Stimulated activated naive CD8-positive, alpha-beta T cell treated with anti-CD3 and anti-CD28 coated beads, Interleukin-15, Interleukin-2, amounts not matched to agents 100 ng/mL and 50 ng/mL, for 24 hours (primary cell): ENCODE results near the gene PPM1H.
A peak's percentile ranks its signal among the peaks of the same experiment; 100 is the strongest.

Experiments used
- H3K27ac Mint-ChIP-seq: one replicate; pipeline ENCODE4 v1.8.0; 2021; ENCODE audit warnings: mild to moderate bottlenecking, mixed read lengths
- H3K27me3 Mint-ChIP-seq: one replicate; pipeline ENCODE4 v1.8.0; 2021; ENCODE audit warnings: mixed read lengths
- H3K36me3 Mint-ChIP-seq: one replicate; pipeline ENCODE4 v1.8.0; 2021; ENCODE audit warnings: low read depth, mixed read lengths
- H3K4me1 Mint-ChIP-seq: one replicate; pipeline ENCODE4 v1.8.0; 2021; ENCODE audit warnings: low read depth, mixed read lengths
- H3K4me3 Mint-ChIP-seq: one replicate; pipeline ENCODE4 v1.8.0; 2021; ENCODE audit warnings: mild to moderate bottlenecking, mixed read lengths
- H3K9me3 Mint-ChIP-seq: one replicate; pipeline ENCODE4 v1.8.0; 2021; ENCODE audit warnings: mixed read lengths

PPM1H gene

DNA sequence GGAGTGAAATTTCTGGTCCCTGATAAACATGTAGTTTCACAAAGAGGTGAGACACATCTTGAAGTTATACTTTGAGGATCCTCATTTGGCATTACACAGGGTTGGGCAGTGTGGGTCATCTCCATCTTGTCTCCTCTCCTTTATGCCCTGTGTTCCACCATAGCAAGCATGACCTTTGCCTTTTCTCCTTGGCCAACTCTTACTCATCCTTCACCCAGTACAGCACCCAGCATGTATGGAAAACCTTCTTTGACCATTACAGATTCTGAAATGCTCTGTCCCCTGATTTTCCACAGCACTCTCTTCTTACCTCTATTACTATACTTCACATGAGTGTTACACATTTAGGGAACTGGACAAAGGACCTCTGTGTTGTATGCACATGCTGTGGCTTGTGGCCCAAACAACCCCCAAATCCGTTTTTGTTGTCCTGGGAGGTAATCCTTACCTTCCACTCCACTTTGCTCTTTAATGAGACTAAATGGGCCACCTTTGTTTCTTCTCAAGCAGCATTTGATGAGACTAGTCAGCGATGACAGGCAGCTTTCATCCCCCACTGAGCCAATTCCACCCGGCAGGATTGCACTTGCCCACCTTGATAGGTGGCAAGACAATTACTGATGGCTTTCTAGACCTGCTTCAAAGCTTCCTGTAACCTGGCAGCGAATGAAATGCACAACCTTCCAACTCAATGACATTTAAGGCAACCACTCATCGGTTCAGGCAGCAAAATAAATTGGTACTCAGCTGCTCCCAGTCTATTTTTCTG lies 304.8 kb downstream of the PPM1H start:
- Mint-ChIP-seq H3K27ac (no peak overlapping the region), H3K4me3 (no peak overlapping the region), H3K4me1 (peaks cover 5% of the 10 kb centered on the region), H3K9me3 (no peaks in the 10 kb centered on the region), H3K27me3 (peaks cover 71% of the 10 kb centered on the region), H3K36me3 (no peaks in the 10 kb centered on the region)

DNA sequence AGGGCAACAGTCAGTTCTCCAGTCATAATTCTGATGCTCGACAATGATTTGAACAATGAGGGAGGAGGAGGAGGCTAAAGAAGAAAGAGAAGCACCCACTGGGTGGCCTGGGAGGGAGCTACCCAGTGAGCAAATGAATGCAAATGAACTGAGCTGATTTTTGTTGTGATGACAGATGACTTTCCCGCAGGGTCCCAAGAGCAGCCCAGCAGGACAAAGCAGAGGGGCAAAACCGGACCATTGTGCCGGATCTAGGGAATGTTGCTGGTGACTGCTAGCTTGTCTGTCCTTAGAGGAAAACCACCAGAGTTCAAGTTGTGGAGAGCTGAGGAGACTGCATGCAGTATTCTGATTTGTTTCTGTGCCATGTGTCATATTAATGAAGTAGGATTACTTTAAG lies 305.5 kb downstream of the PPM1H start:
- Mint-ChIP-seq H3K9me3 (no peaks in the 10 kb centered on the region), H3K4me1 (peaks cover 5% of the 10 kb centered on the region)

DNA sequence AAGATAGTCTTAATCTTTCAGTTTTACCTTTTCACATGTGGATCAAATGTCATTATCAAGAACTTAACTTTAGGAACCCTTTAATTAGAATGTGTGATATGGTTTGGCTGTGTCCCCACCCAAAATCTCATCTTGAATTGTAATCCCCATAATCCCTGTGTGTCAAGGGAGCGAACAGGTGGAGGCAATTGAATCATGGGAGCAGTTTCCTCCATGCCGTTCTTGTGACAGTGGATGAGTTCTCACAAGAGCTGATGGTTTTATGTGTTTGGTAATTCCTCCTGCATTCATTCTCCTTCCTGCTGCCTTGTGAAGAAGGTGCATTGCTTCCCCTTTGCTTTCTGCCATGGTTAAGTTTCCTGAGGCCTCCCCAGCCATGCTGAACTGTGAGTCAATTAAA lies 307.8 kb downstream of the PPM1H start:
- Mint-ChIP-seq H3K9me3 (no peaks in the 10 kb centered on the region), H3K36me3 (no peaks in the 10 kb centered on the region), H3K27ac (no peak overlapping the region), H3K4me1 (peaks cover 4% of the 10 kb centered on the region), H3K27me3 (peaks cover 50% of the 10 kb centered on the region), H3K4me3 (no peak overlapping the region)

More for the DNA sequence above, 305.5 kb downstream of the PPM1H start:
- H3K36me3 Mint-ChIP-seq = no peaks in the 10 kb centered on the region
- H3K27me3 Mint-ChIP-seq = peaks cover 67% of the 10 kb centered on the region
- no peak overlapping the region for H3K27ac Mint-ChIP-seq
- H3K4me3 Mint-ChIP-seq = no peak overlapping the region

- Mint-ChIP-seq H3K4me3 (no peak overlapping the region), H3K27me3 (peaks cover 34% of the 10 kb centered on the region), H3K27ac (no peak overlapping the region), H3K9me3 (no peaks in the 10 kb centered on the region), H3K4me1 (no peaks in the 10 kb centered on the region), H3K36me3 (no peaks in the 10 kb centered on the region)
Observed at GRCh38 chr12:62625228-62625627, 309.7 kb downstream of the PPM1H start.

GRCh38 chr12:62622177-62622576 lies 312.8 kb downstream of the PPM1H start:
- H3K4me1 Mint-ChIP-seq = peaks cover 7% of the 10 kb centered on the region
- no peaks in the 10 kb centered on the region for H3K36me3 Mint-ChIP-seq

DNA sequence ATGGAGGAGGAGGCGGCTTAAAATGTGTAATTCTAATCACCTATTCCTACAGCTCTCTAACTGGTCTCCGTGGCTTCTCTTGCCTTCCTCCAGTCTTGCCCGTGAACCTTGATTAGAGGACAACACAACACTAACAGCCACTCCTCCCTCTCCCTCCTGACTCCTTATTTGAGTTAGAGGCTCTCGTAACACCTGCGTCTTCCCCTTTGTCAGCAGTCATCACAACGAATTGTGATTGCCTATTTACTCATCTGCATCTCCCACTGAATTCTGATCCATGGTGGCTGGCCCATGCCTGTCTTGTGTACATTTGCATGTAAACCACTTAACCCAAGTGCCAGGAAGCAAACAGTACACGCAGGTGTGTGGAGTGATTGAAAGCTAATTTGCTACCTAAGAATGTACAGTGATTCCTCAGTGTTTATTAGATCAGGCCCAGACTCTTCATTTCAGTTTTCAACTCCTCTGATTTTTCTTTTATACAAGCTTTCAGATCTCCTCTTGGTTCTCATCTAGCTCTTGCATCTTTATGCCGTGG lies 313.8 kb downstream of the PPM1H start:
- Mint-ChIP-seq H3K36me3 (peaks cover 5% of the 10 kb centered on the region), H3K27me3 (peaks cover 4% of the 10 kb centered on the region), H3K27ac (no peak overlapping the region), H3K4me3 (no peak overlapping the region), H3K9me3 (no peaks in the 10 kb centered on the region), H3K4me1 (peaks cover 7% of the 10 kb centered on the region)

More at GRCh38 chr12:62622177-62622576, 312.8 kb downstream of the PPM1H start:
- peaks cover 9% of the 10 kb centered on the region for H3K27me3 Mint-ChIP-seq
- H3K4me3 Mint-ChIP-seq = no peak overlapping the region
- no peaks in the 10 kb centered on the region for H3K9me3 Mint-ChIP-seq
- no peak overlapping the region for H3K27ac Mint-ChIP-seq

DNA sequence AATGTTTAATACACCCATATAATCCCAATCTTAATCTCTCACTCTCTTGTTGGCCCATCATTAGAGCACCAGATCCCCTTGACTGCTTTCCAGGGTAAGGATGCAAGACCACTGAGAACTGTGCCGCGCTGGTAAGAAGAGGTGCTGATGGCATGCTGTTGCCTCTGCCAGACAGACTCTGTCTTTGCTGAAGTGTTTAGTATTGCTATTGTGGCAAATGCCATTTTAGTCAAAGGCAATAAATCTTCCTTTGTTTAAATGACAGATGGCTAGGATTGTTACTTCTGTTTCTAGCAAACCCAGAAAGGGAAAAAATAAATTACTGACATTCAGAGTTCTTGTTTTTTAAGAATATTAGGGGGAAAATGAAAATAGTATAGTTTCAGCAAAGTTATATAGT lies 316.0 kb downstream of the PPM1H start:
- Mint-ChIP-seq H3K4me3 (no peak overlapping the region), H3K27me3 (no peaks in the 10 kb centered on the region), H3K9me3 (no peaks in the 10 kb centered on the region), H3K27ac (no peak overlapping the region), H3K36me3 (peaks cover 5% of the 10 kb centered on the region), H3K4me1 (peaks cover 7% of the 10 kb centered on the region)

DNA sequence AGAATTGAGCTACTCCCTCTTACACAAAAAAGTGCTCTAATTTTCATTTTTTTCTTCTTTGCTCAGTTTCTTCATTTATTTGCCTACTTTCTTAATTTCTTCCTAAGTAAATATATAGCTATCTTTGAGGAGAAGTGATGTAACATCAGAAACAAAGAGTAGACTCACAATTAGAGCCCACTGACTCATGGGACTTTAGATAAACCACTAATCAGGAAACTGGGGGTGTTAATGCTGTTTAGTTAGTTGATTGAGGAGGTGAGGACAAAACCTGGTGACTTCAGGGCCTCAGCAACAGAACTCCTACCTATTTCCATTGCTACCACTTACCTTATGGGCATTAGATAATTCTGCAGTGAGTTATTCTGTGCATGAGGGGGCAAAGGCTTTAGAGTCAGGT lies 316.6 kb downstream of the PPM1H start:
- Mint-ChIP-seq H3K27ac (no peak overlapping the region), H3K9me3 (no peaks in the 10 kb centered on the region), H3K4me3 (no peak overlapping the region), H3K36me3 (peaks cover 5% of the 10 kb centered on the region), H3K27me3 (no peaks in the 10 kb centered on the region), H3K4me1 (peaks cover 7% of the 10 kb centered on the region)

GRCh38 chr12:62613081-62613480 lies 321.9 kb downstream of the PPM1H start:
- peaks cover under 1% of the 10 kb centered on the region for H3K4me1 Mint-ChIP-seq
- H3K36me3 Mint-ChIP-seq = peaks cover 5% of the 10 kb centered on the region
- H3K27me3 Mint-ChIP-seq = no peaks in the 10 kb centered on the region
- H3K27ac Mint-ChIP-seq = no peak overlapping the region
- no peak overlapping the region for H3K4me3 Mint-ChIP-seq
- H3K9me3 Mint-ChIP-seq = no peaks in the 10 kb centered on the region

- H3K27me3 Mint-ChIP-seq = no peaks in the 10 kb centered on the region
- H3K36me3 Mint-ChIP-seq = peaks cover 14% of the 10 kb centered on the region
- peaks cover 38% of the 10 kb centered on the region for H3K4me1 Mint-ChIP-seq
- H3K4me3 Mint-ChIP-seq = no peak overlapping the region
- H3K27ac Mint-ChIP-seq = no peak overlapping the region
- H3K9me3 Mint-ChIP-seq = no peaks in the 10 kb centered on the region
Observed at GRCh38 chr12:62606654-62607053, 328.3 kb downstream of the PPM1H start.

GRCh38 chr12:62605981-62606380 lies 329.0 kb downstream of the PPM1H start:
- no peak overlapping the region for H3K4me3 Mint-ChIP-seq
- H3K9me3 Mint-ChIP-seq = no peaks in the 10 kb centered on the region
- H3K27ac Mint-ChIP-seq = no peak overlapping the region
- H3K27me3 Mint-ChIP-seq = no peaks in the 10 kb centered on the region
- H3K36me3 Mint-ChIP-seq = peaks cover 18% of the 10 kb centered on the region
- peaks cover 44% of the 10 kb centered on the region for H3K4me1 Mint-ChIP-seq

DNA sequence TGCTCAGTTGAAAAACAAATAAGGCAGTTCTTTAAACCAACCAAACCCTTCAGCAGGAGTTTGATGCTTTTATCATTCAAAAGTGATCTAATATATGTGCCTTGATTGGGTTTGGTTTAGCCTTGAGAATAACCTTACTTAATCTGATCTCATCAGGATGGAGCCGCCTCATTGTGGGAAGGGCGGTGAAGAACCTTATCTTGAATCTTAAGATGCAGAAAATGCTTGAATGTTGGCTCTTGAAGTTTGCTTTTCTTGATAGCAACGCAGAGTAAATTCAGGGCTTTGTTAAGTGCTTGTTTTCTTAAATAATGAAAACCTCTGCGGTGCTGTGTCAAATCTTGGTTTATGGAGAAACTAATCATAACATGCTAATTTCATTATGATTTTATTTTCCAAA lies 330.1 kb downstream of the PPM1H start:
- Mint-ChIP-seq H3K36me3 (peaks cover 23% of the 10 kb centered on the region), H3K27me3 (no peaks in the 10 kb centered on the region), H3K9me3 (no peaks in the 10 kb centered on the region), H3K27ac (no peak overlapping the region), H3K4me3 (peak overlapping the region; percentile 91), H3K4me1 (peaks cover 51% of the 10 kb centered on the region)

DNA sequence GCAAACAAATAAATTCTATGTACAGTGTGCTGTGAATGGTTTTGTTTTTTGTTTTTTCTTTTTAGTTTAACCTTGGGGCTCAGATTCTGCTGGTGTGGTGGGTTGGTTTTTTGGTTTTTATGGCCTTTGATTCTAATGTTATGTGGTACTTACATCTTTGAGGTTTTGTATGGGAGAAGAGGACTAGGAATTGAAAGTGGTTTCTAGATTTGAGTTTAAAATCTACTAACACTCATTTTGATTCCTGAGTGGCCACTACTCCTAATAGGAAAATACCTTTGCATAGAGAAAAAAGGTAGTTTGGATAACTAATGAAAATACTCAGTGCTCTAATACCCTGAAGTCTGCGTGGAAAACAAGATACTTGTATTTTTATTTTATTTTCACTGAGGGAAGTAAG lies 330.6 kb downstream of the PPM1H start:
- peaks cover 23% of the 10 kb centered on the region for H3K36me3 Mint-ChIP-seq
- peak overlapping the region; percentile 91 for H3K4me3 Mint-ChIP-seq
- peaks cover 51% of the 10 kb centered on the region for H3K4me1 Mint-ChIP-seq
- H3K27ac Mint-ChIP-seq = peak overlapping the region; percentile 94
- no peaks in the 10 kb centered on the region for H3K9me3 Mint-ChIP-seq
- H3K27me3 Mint-ChIP-seq = no peaks in the 10 kb centered on the region

GRCh38 chr12:62603811-62604098 lies 331.2 kb downstream of the PPM1H start:
- peak overlapping the region; percentile 94 for H3K27ac Mint-ChIP-seq
- peaks cover 23% of the 10 kb centered on the region for H3K36me3 Mint-ChIP-seq
- H3K4me3 Mint-ChIP-seq = peak overlapping the region; percentile 91
- H3K9me3 Mint-ChIP-seq = no peaks in the 10 kb centered on the region
- no peaks in the 10 kb centered on the region for H3K27me3 Mint-ChIP-seq
- peaks cover 51% of the 10 kb centered on the region for H3K4me1 Mint-ChIP-seq

DNA sequence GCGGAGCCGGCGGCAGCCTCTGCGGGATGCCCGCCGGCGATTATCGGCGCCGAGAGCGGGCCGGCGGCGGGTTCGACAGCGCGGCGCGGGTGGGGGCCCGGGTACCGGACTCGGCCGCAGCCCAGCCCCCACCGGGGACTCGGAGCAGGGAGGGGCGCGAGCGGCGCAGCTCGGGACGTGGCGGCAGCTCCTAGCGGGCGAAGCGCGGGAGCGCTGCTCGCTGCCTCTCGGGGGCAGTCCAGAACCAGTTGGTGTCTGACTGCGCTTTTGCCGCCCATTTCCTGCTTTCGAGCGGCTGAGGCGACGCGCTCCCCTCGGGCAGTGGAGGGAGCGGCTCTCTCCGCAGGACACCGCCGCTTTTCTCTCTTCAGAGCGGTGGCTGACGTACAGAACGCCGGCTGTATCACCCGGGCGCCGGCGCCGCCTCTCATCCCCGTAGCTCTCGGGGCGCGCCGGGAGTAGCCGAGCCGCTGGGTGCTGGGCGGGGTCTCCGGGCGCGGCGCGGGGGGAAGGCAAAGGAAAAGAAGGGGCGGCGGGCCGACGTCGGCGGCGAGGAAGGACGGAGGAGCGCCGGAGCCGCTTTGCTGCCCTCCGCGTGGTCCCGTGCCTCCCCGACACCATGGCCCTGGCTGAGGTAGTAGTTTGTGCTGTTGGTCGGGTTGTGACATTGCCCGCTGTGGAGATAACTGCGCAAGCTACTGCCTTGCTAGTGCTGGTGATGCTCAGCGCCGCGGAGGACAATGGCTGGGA lies 331.7 kb downstream of the PPM1H start:
- Mint-ChIP-seq H3K9me3 (no peaks in the 10 kb centered on the region), H3K27ac (peak overlapping the region; percentile 98), H3K4me1 (peaks cover 51% of the 10 kb centered on the region), H3K36me3 (peaks cover 23% of the 10 kb centered on the region), H3K4me3 (peak overlapping the region; percentile 91), H3K27me3 (no peaks in the 10 kb centered on the region)
